Subcutaneous adipose tissue (tissue), 4 donors: ENCODE results near the gene CSF2. TPM values are rescaled to one million over a fixed set of nuclear protein-coding genes. Genes with fewer than 3 reads are reported as not detected.

ENCODE experiments used
- CTCF ChIP-seq: fragments of 450-650 bp; IDR thresholded peaks from one replicate; pipeline ENCODE4 v1.5.1; 2016; ENCODE audit warnings: low read depth, mild to moderate bottlenecking, control low read depth, antibody characterized with exemption, moderate library complexity
- total RNA-seq, 4 donors: library from RNA; depleted of rRNA; stranded (reverse); fragments of >200 nt; gene quantifications; one replicate each; pipeline ENCODE4 v1.1.0, GENCODE V29; 2016

Gene CSF2
- total RNA-seq, 4 donors from 2014 or later: not detected

GRCh38 chr5:132072070-132072469 lies 1.5 kb upstream of the CSF2 start:
- no peak for TF ChIP-seq CTCF

DNA sequence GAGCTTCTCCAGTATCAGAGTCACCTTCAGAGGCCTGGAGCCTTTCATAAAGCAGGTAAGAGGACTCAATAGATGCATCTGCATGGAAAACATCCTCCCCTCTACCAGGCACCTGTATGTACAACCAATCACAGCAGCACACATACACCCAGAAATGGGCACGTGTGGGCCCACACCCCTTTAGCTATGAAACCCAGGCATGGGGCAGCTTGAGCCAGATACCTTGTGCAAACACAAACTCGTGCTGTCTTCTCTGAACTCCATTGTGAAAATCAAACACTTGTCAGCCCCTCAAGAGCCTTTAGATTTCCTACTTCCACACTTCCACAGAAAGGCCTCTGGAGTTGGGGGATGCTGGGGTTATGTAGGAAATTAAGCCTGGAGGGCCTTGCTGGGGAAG lies 1.1 kb upstream of the CSF2 start:
- no peak for TF ChIP-seq CTCF

DNA sequence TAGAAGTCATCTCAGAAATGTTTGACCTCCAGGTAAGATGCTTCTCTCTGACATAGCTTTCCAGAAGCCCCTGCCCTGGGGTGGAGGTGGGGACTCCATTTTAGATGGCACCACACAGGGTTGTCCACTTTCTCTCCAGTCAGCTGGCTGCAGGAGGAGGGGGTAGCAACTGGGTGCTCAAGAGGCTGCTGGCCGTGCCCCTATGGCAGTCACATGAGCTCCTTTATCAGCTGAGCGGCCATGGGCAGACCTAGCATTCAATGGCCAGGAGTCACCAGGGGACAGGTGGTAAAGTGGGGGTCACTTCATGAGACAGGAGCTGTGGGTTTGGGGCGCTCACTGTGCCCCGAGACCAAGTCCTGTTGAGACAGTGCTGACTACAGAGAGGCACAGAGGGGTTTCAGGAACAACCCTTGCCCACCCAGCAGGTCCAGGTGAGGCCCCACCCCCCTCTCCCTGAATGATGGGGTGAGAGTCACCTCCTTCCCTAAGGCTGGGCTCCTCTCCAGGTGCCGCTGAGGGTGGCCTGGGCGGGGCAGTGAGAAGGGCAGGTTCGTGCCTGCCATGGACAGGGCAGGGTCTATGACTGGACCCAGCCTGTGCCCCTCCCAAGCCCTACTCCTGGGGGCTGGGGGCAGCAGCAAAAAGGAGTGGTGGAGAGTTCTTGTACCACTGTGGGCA lies 642 bp downstream of the CSF2 start:
- TF ChIP-seq CTCF: no peak

- TF ChIP-seq CTCF: no peak
Observed at GRCh38 chr5:132074772-132075718, 1.5 kb downstream of the CSF2 start.

DNA sequence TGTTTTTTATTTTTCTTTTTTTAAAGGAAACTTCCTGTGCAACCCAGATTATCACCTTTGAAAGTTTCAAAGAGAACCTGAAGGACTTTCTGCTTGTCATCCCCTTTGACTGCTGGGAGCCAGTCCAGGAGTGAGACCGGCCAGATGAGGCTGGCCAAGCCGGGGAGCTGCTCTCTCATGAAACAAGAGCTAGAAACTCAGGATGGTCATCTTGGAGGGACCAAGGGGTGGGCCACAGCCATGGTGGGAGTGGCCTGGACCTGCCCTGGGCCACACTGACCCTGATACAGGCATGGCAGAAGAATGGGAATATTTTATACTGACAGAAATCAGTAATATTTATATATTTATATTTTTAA lies 2.1 kb downstream of the CSF2 start:
- no peak for TF ChIP-seq CTCF

DNA sequence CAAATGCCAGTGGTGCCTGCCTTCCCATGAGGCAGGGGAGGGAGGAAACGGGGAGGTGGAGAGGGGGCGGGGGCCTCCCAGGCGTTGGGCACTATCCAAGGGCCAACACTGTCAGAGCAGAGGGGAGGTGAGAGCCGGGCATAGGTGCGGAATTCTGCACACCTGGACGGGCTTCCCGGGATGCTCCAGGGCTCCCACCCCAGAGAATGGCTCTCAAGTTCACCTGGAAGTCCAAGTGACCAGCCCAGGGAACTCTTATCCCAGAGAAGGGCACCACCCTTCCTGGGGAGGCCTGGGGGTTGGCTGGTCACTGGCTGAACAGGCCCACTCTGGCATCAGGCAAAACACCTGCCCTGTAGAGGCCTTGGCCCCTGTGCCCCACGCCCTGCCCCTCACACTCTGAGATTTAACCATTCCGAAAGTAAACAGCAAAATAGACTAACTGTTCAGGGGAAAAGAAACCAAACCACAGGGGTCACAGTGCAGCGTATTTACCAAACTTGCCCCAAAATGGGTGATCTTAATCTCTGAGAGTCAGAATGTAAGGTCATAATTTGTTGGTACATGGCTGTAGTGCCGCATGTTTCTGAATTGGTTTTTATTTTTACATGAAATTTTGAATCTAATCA lies 2.7 kb downstream of the CSF2 start:
- TF ChIP-seq CTCF: no peak

GRCh38 chr5:132076983-132077382 lies 3.4 kb downstream of the CSF2 start:
- no peak for TF ChIP-seq CTCF
